ENCODE measurements around the gene B4GALNT2.

GRCh38 chr17:49146620-49147306, 14.2 kb downstream of the B4GALNT2 start:
- TF ChIP-seq POLR2A (IDR thresholded peaks at IDR 0.05; ENCODE audit: low read length) (no peak), GATA1 (IDR thresholded peaks at IDR 0.05; ENCODE audit: low read depth, low read length) (no peak)
